SK-MEL-5 (cell line): ENCODE results near the gene CA5A. TPM values are rescaled to one million over a fixed set of nuclear protein-coding genes. Genes with fewer than 3 reads are reported as not detected.

ENCODE experiments used
- DNase-seq: peaks from one replicate; pipeline ENCODE4 v3.0.0-alpha.2; 2016; ENCODE audit warnings: low read depth, low spot score
- in situ Hi-C: cut with HindIII; loops from 2 replicates; pipeline ENCODE4 v1.10.0; 2016; ENCODE audit warnings: low sequenced_read_pairs, high pct_unique_total_duplicates, low pct_unique_long_range_greater_than_20kb
- small RNA-seq, 2 experiments: library from RNA; depleted of rRNA; stranded (forward); fragments of <200 nt; gene quantifications; one replicate each; pipeline ENCODE3, GENCODE V24; 2014
- total RNA-seq: library from RNA; depleted of rRNA; stranded (reverse); fragments of >200 nt; shearing (Covaris generic); gene quantifications from 2 replicates; pipeline ENCODE4 v1.2.3, GENCODE V29; 2014; rRNA removed

Gene CA5A
- total RNA-seq, 1 experiment from 2014 or later = not detected

- in situ Hi-C loops = no loop called here
- DNase-seq = no peak
Observed at GRCh38 chr16:87839542-87840270, 96.6 kb downstream of the CA5A start.

GRCh38 chr16:87838643-87839541 lies 97.4 kb downstream of the CA5A start:
- in situ Hi-C loops = no loop called here

More at GRCh38 chr16:87838643-87839541, 97.4 kb downstream of the CA5A start:
- DNase-seq = no peak

Small RNA genes within 50 kb of the gene (small RNA-seq; reads per million reads assigned to genes)
- gene AC127455.1 = 0 reads per million in 2 experiments

Other genes with a start within 250 kb of the CA5A start
- 25.3 and 26.4 TPM in 2 replicates for gene KLHDC4, start 170.5 kb downstream of the CA5A start, total RNA-seq
- 190 and 226 TPM in 2 replicates for gene SLC7A5, start 67.0 kb downstream of the CA5A start, total RNA-seq
- 13.6 and 14.6 TPM in 2 replicates for gene BANP, start 14.9 kb upstream of the CA5A start, total RNA-seq